Left renal cortex interstitium (tissue), 4 donors: Measurements from ENCODE around the gene C20orf141. TPM values are rescaled to one million over a fixed set of nuclear protein-coding genes. Genes with fewer than 3 reads are reported as not detected.

ENCODE experiments used
- DNase-seq, 4 donors: peaks; one replicate each; pipeline ENCODE4 v3.0.0-alpha.2; 2013; ENCODE audit warnings: low read depth in 4 of 4, low spot score in 2 of 4, missing footprints in 1 of 4
- polyA plus RNA-seq, 4 donors: library from polyadenylated mRNA; unstranded; fragments of 120-200 nt; gene quantifications; one replicate each; pipeline ENCODE4 v1.2.1, GENCODE V29; 2013; ENCODE audit not compliant: insufficient read length in 4 of 4

C20orf141 gene
- polyA plus RNA-seq, 4 donors: not detected

GRCh38 chr20:2840967-2841531 lies 26.3 kb downstream of the C20orf141 start:
- DNase-seq: no peak

- no peak for DNase-seq
These were observed 30.8 kb downstream of the C20orf141 start for GRCh38 chr20:2845607-2846006.

GRCh38 chr20:2846698-2847097 lies 31.9 kb downstream of the C20orf141 start:
- no peak for DNase-seq

GRCh38 chr20:2847802-2848201 lies 33.0 kb downstream of the C20orf141 start:
- DNase-seq: no peak

- no peak for DNase-seq
These were observed 34.7 kb downstream of the C20orf141 start for GRCh38 chr20:2849529-2849928.

- no peak for DNase-seq
These were observed 36.3 kb downstream of the C20orf141 start for GRCh38 chr20:2851086-2851485.

- DNase-seq: no peak
These were observed 43.8 kb downstream of the C20orf141 start for GRCh38 chr20:2858591-2858990.

- no peak for DNase-seq
These were observed 44.7 kb downstream of the C20orf141 start for GRCh38 chr20:2859330-2860121.

- DNase-seq: no peak
These were observed 49.8 kb downstream of the C20orf141 start for GRCh38 chr20:2864626-2865025.

GRCh38 chr20:2865101-2865500 lies 50.3 kb downstream of the C20orf141 start:
- DNase-seq: no peak

Other genes with a start within 250 kb of the C20orf141 start
- gene NOP56, start 162.4 kb upstream of the C20orf141 start, polyA plus RNA-seq: 100 to 1,000 TPM; 198 to 280 (median 246) TPM
- gene IDH3B, start 150.8 kb upstream of the C20orf141 start, polyA plus RNA-seq: 100 to 1,000 TPM; 125 to 142 (median 135) TPM
- 10 to 100 TPM; 25.8 to 45.1 (median 37.8) TPM for gene EBF4, start 122.2 kb upstream of the C20orf141 start, polyA plus RNA-seq
- gene CPXM1, start 14.4 kb upstream of the C20orf141 start, polyA plus RNA-seq: 100 to 1,000 TPM; 238 to 306 (median 269) TPM
- gene TMEM239, start 1.4 kb downstream of the C20orf141 start, polyA plus RNA-seq: under 1 TPM in 2 of 4 donors, not detected in 2; 0.07 to 0.09 TPM
- 10 to 100 TPM; 52.9 to 87.1 (median 75.4) TPM for gene PCED1A, start 25.7 kb downstream of the C20orf141 start, polyA plus RNA-seq
- 10 to 100 TPM; 35.7 to 45.0 (median 40.9) TPM for gene VPS16, start 25.8 kb downstream of the C20orf141 start, polyA plus RNA-seq
- 100 to 1,000 TPM in 1 of 4 donors, 10 to 100 TPM in 3; 89.8 to 113 (median 95.5) TPM for gene PTPRA, start 58.5 kb downstream of the C20orf141 start, polyA plus RNA-seq
- under 1 TPM in 3 of 4 donors, not detected in 1; 0.40 to 0.62 (median 0.58) TPM for gene GNRH2, start 228.6 kb downstream of the C20orf141 start, polyA plus RNA-seq
- 10 to 100 TPM; 53.1 to 78.6 (median 65.6) TPM for gene MRPS26, start 231.1 kb downstream of the C20orf141 start, polyA plus RNA-seq